HCT116 (cell line): ENCODE measurements around the gene SF1. TPM values are rescaled to one million over a fixed set of nuclear protein-coding genes. Genes with fewer than 3 reads are reported as not detected.

ENCODE experiments used
- ATAC-seq: fragments of 200-7000 bp; cut with Tn5 transposase; 2 replicates; pipeline ENCODE4 v1.9.1; 2020; ENCODE audit warnings: mild to moderate bottlenecking, moderate library complexity
- BruUV-seq: library from RNA; stranded (reverse); fragments of 400-500 nt; replicated peaks from 2 replicates; lab custom pipeline; 2021; lab: Mats Ljungman, UMichigan
- CTCF ChIA-PET: fragments of 300-600 bp; sonication (Branson Sonifier 250); formaldehyde crosslinking; loops from one replicate; lab custom pipeline; 2021; ENCODE audit warnings: antibody characterized with exemption; lab: Charles Lee
- POLR2A ChIA-PET: fragments of 300-600, 350-600 bp; sonication (Branson Sonifier 250); formaldehyde crosslinking; loops from one replicate; lab custom pipeline; 2021; ENCODE audit warnings: antibody characterized with exemption; lab: Charles Lee
- RAD21 ChIA-PET, 2 experiments: fragments of 300-600 bp; sonication (Branson Sonifier 250); formaldehyde crosslinking; loops; one replicate each; lab custom pipeline; 2023; ENCODE audit warnings: low total read pairs in 2 of 2; ENCODE audit not compliant: uncharacterized antibody in 2 of 2, unreplicated experiment in 2 of 2, low non-redundant PET in 1 of 2; lab: Charles Lee
- DNase-seq: peaks from one replicate; pipeline ENCODE4 v3.0.0-alpha.2; 2010; ENCODE audit warnings: low read depth, low spot score
- H2AFZ ChIP-seq: fragments of 200-600 bp; shearing (Covaris generic), sonication (generic); 2 replicates; pipeline ENCODE4 v1.6.1; 2017; ENCODE audit warnings: low read depth, mixed run types, mixed read lengths, antibody characterized with exemption, low read length; ENCODE audit not compliant: poor library complexity, severe bottlenecking
- H3K27ac ChIP-seq: 2 replicates; pipeline ENCODE4 v1.5.1; 2012; ENCODE audit warnings: low read depth, low read length
- H3K27me3 ChIP-seq: fragments of 200-600 bp; sonication (generic); 2 replicates; pipeline ENCODE4 v1.6.1; 2016; ENCODE audit warnings: mixed run types, low read length, mixed read lengths; ENCODE audit not compliant: insufficient read depth
- H3K36me3 ChIP-seq, 2 experiments: fragments of 200-500 bp in 1 of 2; fragments of 200-600 bp in 1 of 2; sonication (Bioruptor generic) in 1 of 2; sonication (generic) in 1 of 2; 2 replicates each; pipeline versions ENCODE4 v1.5.1 to v1.6.1; 2014 to 2016; ENCODE audit warnings: low read length in 2 of 2, inconsistent platforms in 1 of 2, mixed read lengths in 1 of 2, mixed run types in 1 of 2; ENCODE audit not compliant: insufficient read depth in 2 of 2, control insufficient read depth in 1 of 2
- H3K4me1 ChIP-seq, 2 experiments: fragments of 200-600 bp in 1 of 2; sonication (generic) in 1 of 2; 2 replicates each; pipeline versions ENCODE4 v1.5.1 to v1.6.1; 2012 to 2017; ENCODE audit warnings: low read length in 2 of 2, inconsistent platforms in 1 of 2, mild to moderate bottlenecking in 1 of 2, mixed read lengths in 1 of 2, mixed run types in 1 of 2, moderate library complexity in 1 of 2; ENCODE audit not compliant: insufficient read depth in 2 of 2, control insufficient read depth in 1 of 2
- H3K4me2 ChIP-seq: fragments of 200-600 bp; sonication (generic); 2 replicates; pipeline ENCODE4 v1.6.1; 2017; ENCODE audit warnings: mixed run types, low read length, mixed read lengths
- H3K4me3 ChIP-seq, 2 experiments: fragments of 200-600 bp in 1 of 2; sonication (generic) in 1 of 2; replicated peaks in 1 of 2; 2 replicates each; pipeline ENCODE4 v1.5.1; 2011 to 2016; ENCODE audit warnings: low read length in 2 of 2, control low read depth in 1 of 2, low read depth in 1 of 2, mild to moderate bottlenecking in 1 of 2, mixed read lengths in 1 of 2, mixed run types in 1 of 2
- H3K79me2 ChIP-seq: fragments of 200-600 bp; sonication (generic); 2 replicates; pipeline ENCODE4 v1.6.1; 2017; ENCODE audit warnings: mild to moderate bottlenecking, mixed run types, low read length, moderate library complexity, mixed read lengths; ENCODE audit not compliant: insufficient read depth
- H3K9ac ChIP-seq: fragments of 200-600 bp; sonication (generic); 2 replicates; pipeline ENCODE4 v1.6.1; 2016; ENCODE audit warnings: low read length, mixed read lengths
- H3K9me2 ChIP-seq: fragments of 200-600 bp; sonication (generic), shearing (Covaris generic); 2 replicates; pipeline ENCODE4 v1.6.1; 2017; ENCODE audit warnings: mixed run types, mild to moderate bottlenecking, moderate library complexity; ENCODE audit not compliant: insufficient read depth
- H3K9me3 ChIP-seq, 2 experiments: fragments of 200-500 bp in 1 of 2; fragments of 200-600 bp in 1 of 2; sonication (Bioruptor generic) in 1 of 2; sonication (generic) in 1 of 2; 2 replicates each; pipeline ENCODE4 v1.6.1; 2014 to 2017; ENCODE audit warnings: low read length in 2 of 2, mixed read lengths in 2 of 2, inconsistent platforms in 1 of 2, low read depth in 1 of 2, mild to moderate bottlenecking in 1 of 2, mixed run types in 1 of 2, moderate library complexity in 1 of 2; ENCODE audit not compliant: control insufficient read depth in 1 of 2, insufficient read depth in 1 of 2
- H4K20me1 ChIP-seq: fragments of 200-600 bp; sonication (generic), shearing (Covaris generic); 2 replicates; pipeline ENCODE4 v1.6.1; 2017; ENCODE audit warnings: mixed run types, mild to moderate bottlenecking, moderate library complexity; ENCODE audit not compliant: insufficient read depth
- CEBPB ChIP-seq: IDR thresholded peaks from 2 replicates; pipeline ENCODE4 v1.6.1; 2012; ENCODE audit warnings: low read depth
- EGR1 ChIP-seq: IDR thresholded peaks from 2 replicates; pipeline ENCODE4 v1.6.1; 2012; ENCODE audit warnings: low read depth
- EZH2 ChIP-seq: fragments of 200-600 bp; sonication (generic); IDR thresholded peaks from 2 replicates; pipeline ENCODE4 v1.6.1; 2017; ENCODE audit warnings: antibody characterized with exemption, mixed run types
- SRF ChIP-seq: IDR thresholded peaks from 2 replicates; pipeline ENCODE4 v1.6.1; 2012; ENCODE audit warnings: low read depth
- intact Hi-C: fragments of 100-400 bp; cut with micrococcal nuclease; formaldehyde crosslinking; loops from 2 replicates; pipeline ENCODE4 v1.10.0; 2022
- total RNA-seq: library from RNA; stranded (reverse); gene quantifications from one replicate; pipeline ENCODE4 v1.2.1, GENCODE V29; 2021; ENCODE audit not compliant: unreplicated experiment

SF1 gene
- total RNA-seq, 1 experiment from 2014 or later: 403 TPM

GRCh38 chr11:64745189-64745520 is 33.2 kb downstream of the SF1 start:
- no peak overlapping the region for H2AFZ ChIP-seq
- intact Hi-C loops: no loop called here
- POLR2A ChIA-PET: no interaction called here

GRCh38 chr11:64744544-64745188 is 33.7 kb downstream of the SF1 start:
- intact Hi-C loops: loop anchor here (5.0 kb wide), 1 partner anchor 192 kb away; no protein-coding TSS in a partner anchor
- no peak for ATAC-seq
- Histone ChIP-seq H3K4me3 (no peak overlapping the region), H3K27ac (no peak overlapping the region), H2AFZ (no peak overlapping the region), H3K9me2 (no peaks in the 10 kb centered on the region), H3K36me3 (no peaks in the 10 kb centered on the region), H3K4me2 (no peak overlapping the region), H3K4me1 (peaks cover 7 to 26% of the 10 kb centered on the region in 2 experiments; a peak in 3 of 4 replicates), H3K27me3 (no peaks in the 10 kb centered on the region), H3K9ac (no peak overlapping the region), H3K79me2 (no peaks in the 10 kb centered on the region), H3K9me3 (no peaks in the 10 kb centered on the region), H4K20me1 (no peaks in the 10 kb centered on the region)
- ChIA-PET CTCF (no interaction called here), RAD21 (no interaction called here), POLR2A (no interaction called here)
- TF ChIP-seq SRF (no peak), CEBPB (no peak)
- DNase-seq: no peak
- BruUV-seq: no TSS peak

More at GRCh38 chr11:64745189-64745520, 33.2 kb downstream of the SF1 start:
- no peaks in the 10 kb centered on the region for H3K27me3 ChIP-seq
- ChIA-PET CTCF (no interaction called here), RAD21 (no interaction called here)
- H3K27ac ChIP-seq: no peak overlapping the region
- H3K36me3 ChIP-seq: no peaks in the 10 kb centered on the region
- TF ChIP-seq EGR1 (no peak), EZH2 (no peak)
- H3K79me2 ChIP-seq: no peaks in the 10 kb centered on the region
- no peaks in the 10 kb centered on the region for H3K9me3 ChIP-seq
- BruUV-seq: no TSS peak
- H3K4me1 ChIP-seq: peaks cover 7 to 26% of the 10 kb centered on the region in 2 experiments; a peak in 3 of 4 replicates
- H3K9me2 ChIP-seq: no peaks in the 10 kb centered on the region
- no peaks in the 10 kb centered on the region for H4K20me1 ChIP-seq
- H3K4me3 ChIP-seq: no peak overlapping the region
- no peak overlapping the region for H3K4me2 ChIP-seq
- no peak overlapping the region for H3K9ac ChIP-seq
- DNase-seq (no peak), ATAC-seq (no peak)
